A673 (cell line): ENCODE measurements around the gene LRRC37A. TPM values are rescaled to one million over a fixed set of nuclear protein-coding genes. Genes with fewer than 3 reads are reported as not detected.

Experiments used
- BruUV-seq: library from RNA; stranded (reverse); fragments of 400-500 nt; replicated peaks from 2 replicates; lab custom pipeline; 2021; lab: Mats Ljungman, UMichigan
- CTCF ChIA-PET: fragments of 300-600 bp; sonication (Branson Sonifier 250); formaldehyde crosslinking; loops from one replicate; lab custom pipeline; 2022; ENCODE audit warnings: antibody characterized with exemption; lab: Charles Lee
- POLR2A ChIA-PET: fragments of 300-600 bp; sonication (Branson Sonifier 250); formaldehyde crosslinking; loops from one replicate; lab custom pipeline; 2022; ENCODE audit warnings: antibody characterized with exemption; ENCODE audit not compliant: low non-redundant PET; lab: Charles Lee
- DNase-seq: peaks from one replicate; pipeline ENCODE4 v3.0.0-alpha.2; 2015; ENCODE audit warnings: low spot score
- H3K27ac ChIP-seq: fragments of 200-600 bp; sonication (generic); 2 replicates; pipeline ENCODE4 v1.5.1; 2016; ENCODE audit warnings: mixed run types, low read depth, mild to moderate bottlenecking, mixed read lengths, antibody characterized with exemption, low read length; ENCODE audit not compliant: poor library complexity, severe bottlenecking
- H3K27me3 ChIP-seq: fragments of 200-600 bp; sonication (generic); replicated peaks from 2 replicates; pipeline ENCODE4 v1.6.1; 2017; ENCODE audit warnings: mixed run types, low read depth, mild to moderate bottlenecking, mixed read lengths, antibody characterized with exemption, low read length; ENCODE audit not compliant: insufficient read depth, poor library complexity
- H3K36me3 ChIP-seq: fragments of 200-600 bp; sonication (generic); 2 replicates; pipeline ENCODE4 v1.6.1; 2016; ENCODE audit warnings: mixed run types, mild to moderate bottlenecking, mixed read lengths, antibody characterized with exemption, low read length; ENCODE audit not compliant: insufficient read depth, poor library complexity, severe bottlenecking
- H3K4me1 ChIP-seq: fragments of 200-600 bp; sonication (generic); 2 replicates; pipeline ENCODE4 v1.6.1; 2017; ENCODE audit warnings: mixed run types, mild to moderate bottlenecking, mixed read lengths, antibody characterized with exemption, low read length; ENCODE audit not compliant: insufficient read depth, poor library complexity, severe bottlenecking
- H3K4me3 ChIP-seq: fragments of 200-600 bp; sonication (generic); 2 replicates; pipeline ENCODE4 v1.5.1; 2016; ENCODE audit warnings: low read depth, mixed run types, mild to moderate bottlenecking, mixed read lengths, low read length; ENCODE audit not compliant: poor library complexity, severe bottlenecking
- H3K9me3 ChIP-seq: fragments of 200-600 bp; sonication (generic); 2 replicates; pipeline ENCODE4 v1.6.1; 2016; ENCODE audit warnings: mixed run types, low read depth, mild to moderate bottlenecking, mixed read lengths, antibody characterized with exemption, low read length; ENCODE audit not compliant: poor library complexity, severe bottlenecking
- CTCF ChIP-seq: fragments of 300-800, 200-600 bp; sonication (generic); conservative IDR thresholded peaks from 2 replicates; pipeline ENCODE4 v1.5.1; 2017; ENCODE audit warnings: low read depth, mild to moderate bottlenecking, antibody characterized with exemption, low read length, moderate library complexity, mixed read lengths
- EZH2 ChIP-seq: fragments of 200-600 bp; sonication (generic); IDR thresholded peaks from 2 replicates; pipeline ENCODE4 v1.6.1; 2017; ENCODE audit warnings: borderline replicate concordance, low read depth, mild to moderate bottlenecking, mixed read lengths, antibody characterized with exemption, low read length; ENCODE audit not compliant: poor library complexity, severe bottlenecking
- intact Hi-C: fragments of 100-400 bp; cut with micrococcal nuclease; formaldehyde crosslinking; loops from one replicate; pipeline ENCODE4 v1.10.0; 2022; ENCODE audit not compliant: unreplicated experiment
- total RNA-seq: library from RNA; stranded (reverse); gene quantifications from 2 replicates; pipeline ENCODE4 v1.2.3, GENCODE V29; 2021

Gene LRRC37A
- total RNA-seq, 1 experiment from 2014 or later = 3.0 TPM

GRCh38 chr17:46266656-46267544 is 28.0 kb upstream of the LRRC37A start:
- TF ChIP-seq CTCF (no peak), EZH2 (no peak)
- Histone ChIP-seq H3K36me3 (no peaks in the 10 kb centered on the region), H3K27me3 (no peaks in the 10 kb centered on the region), H3K27ac (peak overlapping the region; percentile 62), H3K9me3 (no peaks in the 10 kb centered on the region), H3K4me1 (peaks cover 6% of the 10 kb centered on the region), H3K4me3 (peak overlapping the region; percentile 70)
- DNase-seq = peak; percentile 89
- BruUV-seq = no TSS peak
- intact Hi-C loops = no loop called here
- CTCF ChIA-PET = interaction anchor here (0.8 kb wide), 1 partner anchor 20 kb away, joined by 3 read pairs; no protein-coding TSS in a partner anchor
- POLR2A ChIA-PET = no interaction called here

GRCh38 chr17:46270032-46270431 is 24.9 kb upstream of the LRRC37A start:
- Histone ChIP-seq H3K36me3 (no peaks in the 10 kb centered on the region), H3K9me3 (no peaks in the 10 kb centered on the region), H3K27ac (no peak overlapping the region), H3K4me1 (peaks cover 6% of the 10 kb centered on the region), H3K4me3 (no peak overlapping the region), H3K27me3 (no peaks in the 10 kb centered on the region)
- ChIA-PET CTCF (no interaction called here), POLR2A (no interaction called here)
- no peak for DNase-seq
- TF ChIP-seq CTCF (no peak), EZH2 (no peak)
- intact Hi-C loops = no loop called here
- no TSS peak for BruUV-seq

GRCh38 chr17:46273541-46274236 is 21.2 kb upstream of the LRRC37A start:
- no peaks in the 10 kb centered on the region for H3K27me3 ChIP-seq
- CTCF ChIA-PET = no interaction called here

More at GRCh38 chr17:46273541-46274236, 21.2 kb upstream of the LRRC37A start:
- H3K36me3 ChIP-seq = no peaks in the 10 kb centered on the region
- H3K27ac ChIP-seq = no peak overlapping the region
- POLR2A ChIA-PET = no interaction called here
- BruUV-seq = no TSS peak
- H3K4me1 ChIP-seq = no peaks in the 10 kb centered on the region
- H3K9me3 ChIP-seq = no peaks in the 10 kb centered on the region
- TF ChIP-seq EZH2 (no peak), CTCF (no peak)
- no peak for DNase-seq
- intact Hi-C loops = no loop called here
- no peak overlapping the region for H3K4me3 ChIP-seq
